Activated T-cell treated with anti-CD3 and anti-CD28 coated beads for 24 hours (primary cell): ENCODE data around the gene TTBK1.
A peak's percentile ranks its signal among the peaks of the same experiment; 100 is the strongest.

Source experiments
- DNase-seq: peaks from one replicate; pipeline ENCODE4 v3.0.0-alpha.2; 2020; ENCODE audit warnings: low read depth

TTBK1 gene

DNA sequence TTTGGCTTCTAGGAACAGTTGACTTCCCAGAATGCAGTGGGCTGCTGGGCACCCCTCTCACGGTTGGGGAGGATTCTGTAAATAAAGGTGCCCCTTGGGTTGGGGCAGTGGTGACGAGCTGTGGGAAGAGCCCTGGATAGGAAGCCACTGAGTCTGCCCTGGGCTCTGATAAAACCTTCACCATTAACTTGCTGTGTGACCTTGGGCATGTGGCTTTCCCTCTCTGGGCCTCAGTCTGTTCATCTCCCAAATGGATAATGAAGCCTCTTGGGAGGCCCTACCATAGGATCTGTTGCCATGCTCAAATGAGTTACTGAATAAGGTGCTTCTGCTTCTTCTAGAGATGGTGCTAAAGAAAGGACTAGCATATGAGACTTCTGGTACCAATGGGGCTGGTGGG lies 61.6 kb downstream of the TTBK1 start:
- no peak for DNase-seq

DNA sequence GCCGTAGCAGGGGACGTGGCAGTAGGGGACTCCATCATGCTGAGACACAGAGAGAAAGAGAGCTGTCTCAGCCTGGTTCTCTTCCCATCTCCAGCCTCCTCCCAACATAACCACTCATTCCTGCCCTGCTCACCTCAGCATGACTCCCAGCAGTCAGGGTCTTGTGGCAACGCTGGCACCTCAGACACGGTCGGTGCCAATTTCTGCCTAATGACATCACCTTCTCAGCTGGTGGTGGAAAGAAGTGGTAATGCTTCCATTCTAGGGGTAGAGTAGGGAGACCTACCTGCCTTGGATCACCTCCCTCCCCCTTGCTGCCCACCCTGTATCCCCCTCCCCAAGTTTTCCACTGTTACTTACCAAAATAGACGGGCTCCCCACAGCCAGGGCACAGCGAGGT lies 62.8 kb downstream of the TTBK1 start:
- no peak for DNase-seq

DNA sequence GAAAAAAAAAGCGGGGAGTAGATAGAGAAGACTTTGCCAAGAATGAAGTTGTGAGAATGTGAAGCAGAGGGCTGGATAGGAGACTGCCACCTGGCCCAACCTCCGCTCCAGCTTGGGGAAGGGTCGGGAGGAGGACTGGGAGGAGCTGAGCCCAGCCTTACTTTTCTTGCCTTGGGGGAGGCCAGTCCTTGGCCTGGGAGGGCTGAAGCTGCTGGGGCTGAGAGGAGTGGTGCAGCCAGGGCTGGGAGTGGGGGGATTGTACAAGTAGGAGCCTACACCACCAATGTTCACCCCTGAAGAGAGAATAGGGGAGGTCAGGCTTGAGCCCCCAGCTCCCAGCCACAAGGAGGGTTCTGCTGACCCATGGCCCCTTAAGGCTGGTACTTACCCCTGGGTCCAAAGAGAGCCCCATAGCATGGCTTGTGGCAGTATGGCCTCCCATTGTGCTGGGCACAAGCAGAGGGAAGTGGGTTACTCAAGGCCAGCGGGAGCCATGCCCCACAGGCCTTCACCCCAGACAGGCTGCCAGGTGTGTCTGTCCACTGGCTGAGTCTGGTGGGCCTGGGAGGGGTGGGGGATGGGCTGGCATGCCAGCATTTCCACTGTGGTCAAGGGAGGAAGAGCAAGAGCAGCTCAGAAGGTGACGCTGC lies 64.3 kb downstream of the TTBK1 start:
- no peak for DNase-seq

DNA sequence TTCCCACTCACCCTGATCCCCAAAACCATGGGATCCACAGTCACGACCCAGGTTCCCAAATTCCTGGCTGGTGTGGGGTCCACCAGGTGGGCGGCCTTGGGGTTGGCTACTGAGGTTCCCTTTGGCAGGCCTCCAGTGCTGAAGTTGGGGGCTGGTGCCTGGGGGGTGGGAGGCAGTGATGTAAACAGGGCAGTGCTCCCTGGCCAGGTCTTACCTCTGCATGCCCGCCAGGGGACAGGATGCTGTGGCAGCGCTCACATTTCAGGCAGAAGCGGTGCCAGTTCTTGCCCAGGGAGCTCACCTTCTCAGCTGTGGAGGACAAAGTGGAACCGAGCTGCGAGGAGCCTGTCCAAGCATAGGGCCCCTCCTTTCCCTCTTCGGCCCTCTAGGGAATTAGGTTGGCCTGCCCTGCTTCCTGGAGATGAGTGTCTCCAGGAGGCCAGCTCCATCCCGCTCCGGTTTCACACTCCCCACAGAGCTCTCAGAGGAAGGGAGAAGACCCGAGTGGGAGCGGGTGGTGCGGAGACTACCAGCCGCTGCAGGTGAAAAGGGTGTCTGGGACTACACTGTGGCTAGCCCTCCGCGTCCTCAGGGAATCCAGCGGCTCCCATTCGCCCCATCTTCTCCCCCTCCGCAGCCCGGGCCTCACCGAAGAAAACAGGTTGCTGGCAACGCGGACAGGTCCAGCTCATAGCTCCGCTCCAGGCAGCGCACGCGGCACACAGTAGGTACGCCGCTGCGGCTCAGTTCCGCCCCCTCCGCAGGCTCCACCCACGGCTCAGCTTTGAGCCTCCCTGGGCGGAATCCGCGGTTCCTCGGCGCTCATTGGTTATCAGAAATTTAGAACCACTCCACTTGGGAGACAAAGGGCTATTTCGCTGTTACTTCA lies 65.1 kb downstream of the TTBK1 start, which contains the start of gene CRIP3:
TSS of gene CRIP3 (minus strand) at position 726 of the 889 bp plus-strand sequence. CDS start at position 692, 34 bp downstream.
- DNase-seq: peak; percentile 36

DNA sequence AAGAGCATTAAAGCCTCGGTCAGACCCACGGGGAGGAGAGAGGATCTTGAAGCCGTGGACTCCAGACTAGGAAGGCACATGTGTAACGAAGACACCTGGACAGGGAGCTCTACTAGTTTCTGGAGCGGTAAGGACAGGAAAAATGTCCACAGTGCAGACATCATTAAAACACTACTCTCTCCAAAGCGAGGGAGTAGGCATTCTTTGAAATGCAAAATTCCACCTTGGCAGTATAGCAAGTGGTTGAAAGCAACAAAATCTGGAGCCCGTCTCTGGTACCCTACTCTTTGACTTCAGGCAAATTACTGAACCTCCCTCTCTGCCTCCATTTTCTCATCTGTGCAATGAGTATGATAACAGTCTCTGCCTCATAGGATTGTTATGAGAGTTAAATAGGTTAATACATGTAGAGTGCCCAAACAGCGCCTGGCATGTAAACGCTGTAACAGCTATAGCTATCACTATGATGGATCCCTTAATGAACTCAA lies 65.8 kb downstream of the TTBK1 start:
- DNase-seq: no peak

DNA sequence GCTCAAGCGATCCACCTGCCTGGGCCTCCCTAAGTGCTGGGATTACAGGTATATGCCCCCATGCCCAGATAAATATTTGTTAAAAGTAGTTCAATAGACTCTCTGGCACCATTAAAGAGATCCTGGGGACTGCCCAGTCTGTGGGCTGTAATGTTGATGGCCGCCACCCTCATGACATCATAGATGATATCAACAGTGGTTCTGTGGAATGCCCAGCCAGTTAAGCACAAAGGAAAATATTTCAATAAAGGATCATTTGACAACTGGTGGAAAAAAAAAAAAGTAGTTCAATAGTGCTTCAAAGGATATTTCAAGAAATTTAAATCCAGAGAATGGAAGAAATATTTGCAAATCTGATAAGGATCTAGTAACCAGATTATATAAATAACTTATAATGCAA lies 66.9 kb downstream of the TTBK1 start:
- DNase-seq: no peak

DNA sequence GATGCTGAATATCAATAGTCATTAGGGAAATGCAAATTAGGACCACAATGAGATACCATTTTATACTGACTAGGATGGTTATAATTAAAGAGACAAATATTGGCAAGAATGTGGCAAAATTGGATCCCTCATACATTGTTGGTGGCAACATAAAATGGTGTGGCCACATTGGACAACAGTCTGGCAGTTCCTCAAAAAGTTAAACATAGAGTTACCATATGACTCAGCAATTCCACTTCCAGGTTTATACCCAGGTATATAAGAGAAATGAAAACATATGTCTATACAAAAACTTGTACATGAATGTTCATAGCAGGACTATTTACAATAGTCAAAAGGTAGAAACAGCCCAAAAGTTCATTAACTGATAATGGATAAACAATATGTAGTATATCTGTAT lies 67.3 kb downstream of the TTBK1 start:
- DNase-seq: no peak

DNA sequence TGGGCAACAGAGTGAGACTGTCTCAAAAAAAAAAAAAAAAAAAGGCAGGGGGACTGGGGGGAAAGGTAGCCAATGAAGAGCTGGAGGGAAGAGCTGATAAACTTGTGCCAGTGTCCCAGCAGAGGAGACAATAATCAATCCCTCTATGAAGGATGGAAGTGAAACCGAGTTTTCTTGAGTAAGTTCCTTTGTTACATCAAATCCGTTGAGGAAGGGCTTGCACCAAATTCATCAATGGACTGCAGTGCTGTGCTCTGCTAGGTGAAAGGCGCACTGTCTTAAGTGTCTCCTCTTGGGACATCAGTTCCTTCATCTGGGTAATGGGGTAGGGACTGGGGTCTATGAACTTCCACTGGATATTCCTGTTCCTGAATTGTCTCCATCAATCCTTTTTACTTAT lies 68.4 kb downstream of the TTBK1 start:
- DNase-seq: no peak

DNA sequence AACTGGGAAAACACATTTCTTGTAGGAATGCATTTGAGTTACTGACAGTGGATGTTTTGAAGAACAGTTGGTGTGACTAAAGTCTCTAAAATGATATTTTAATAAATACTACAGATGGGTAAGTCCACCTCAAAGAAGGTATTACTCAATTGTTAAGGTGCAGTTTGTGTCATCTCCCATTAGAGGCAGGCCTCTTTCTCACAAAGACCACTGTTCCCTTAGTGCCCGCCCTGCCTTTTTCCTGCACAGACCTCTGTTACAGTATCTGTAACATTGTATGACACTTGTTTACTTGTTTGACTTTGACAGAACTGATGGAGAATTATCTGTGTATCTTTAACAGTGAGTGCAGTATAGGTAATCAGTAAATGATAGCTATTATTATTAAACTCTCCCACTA lies 70.5 kb downstream of the TTBK1 start:
- no peak for DNase-seq

DNA sequence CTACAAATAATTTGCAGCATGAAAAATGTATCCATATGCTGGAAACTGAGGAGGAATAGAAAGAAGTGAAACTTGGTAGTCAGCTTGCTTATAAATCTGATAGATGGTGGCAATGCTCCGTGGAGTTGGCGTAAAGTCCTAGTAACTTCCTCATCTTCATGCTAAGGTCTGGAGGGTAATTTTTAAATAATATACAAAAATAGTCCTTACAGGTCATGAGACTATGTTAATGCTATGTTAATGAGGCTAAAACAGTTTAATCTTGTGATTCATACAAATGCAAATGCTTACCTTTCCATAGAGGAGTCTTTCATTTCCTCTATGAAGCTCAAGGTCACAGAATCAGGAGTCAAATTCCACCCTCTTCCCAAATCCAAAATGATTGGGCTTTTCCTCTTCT lies 74.7 kb downstream of the TTBK1 start:
- DNase-seq: no peak

DNA sequence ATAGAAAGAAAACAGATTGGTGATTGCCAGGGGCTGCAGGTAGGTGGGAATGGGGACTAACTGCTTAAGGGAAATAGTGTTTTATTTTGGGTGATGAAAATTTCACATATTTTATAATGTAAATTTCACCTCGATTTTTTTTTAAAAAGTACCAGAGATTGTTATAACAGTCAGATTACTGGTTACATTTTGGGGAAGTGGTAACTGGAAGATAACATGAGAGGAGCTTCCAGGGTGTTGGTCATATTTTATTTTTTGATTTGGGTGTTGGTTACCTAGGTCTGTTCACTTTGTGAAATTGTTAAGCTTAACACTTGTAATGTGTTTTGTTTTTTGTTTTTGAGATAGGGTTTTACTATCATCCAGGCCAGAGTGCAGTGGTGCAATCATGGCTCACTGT lies 82.6 kb downstream of the TTBK1 start:
- no peak for DNase-seq

DNA sequence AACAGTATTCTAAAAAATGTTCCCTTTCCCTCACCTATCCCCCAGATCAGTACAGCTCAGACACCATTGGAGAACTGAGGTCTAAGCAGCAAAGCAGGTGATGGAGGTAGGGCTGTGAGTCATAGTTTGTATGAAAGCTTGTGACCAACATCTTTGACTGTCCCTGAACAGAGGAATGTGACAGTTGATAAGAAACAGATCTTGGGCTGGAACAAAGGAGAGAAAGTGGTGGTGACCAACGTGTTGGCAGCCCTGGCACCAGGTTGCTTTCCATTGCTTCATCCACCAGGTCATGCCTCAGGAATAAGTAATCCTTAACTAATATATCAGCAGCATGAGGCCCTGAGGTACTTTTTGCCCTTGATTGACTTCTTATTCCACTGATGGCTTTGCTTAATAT lies 85.2 kb downstream of the TTBK1 start:
- no peak for DNase-seq

DNA sequence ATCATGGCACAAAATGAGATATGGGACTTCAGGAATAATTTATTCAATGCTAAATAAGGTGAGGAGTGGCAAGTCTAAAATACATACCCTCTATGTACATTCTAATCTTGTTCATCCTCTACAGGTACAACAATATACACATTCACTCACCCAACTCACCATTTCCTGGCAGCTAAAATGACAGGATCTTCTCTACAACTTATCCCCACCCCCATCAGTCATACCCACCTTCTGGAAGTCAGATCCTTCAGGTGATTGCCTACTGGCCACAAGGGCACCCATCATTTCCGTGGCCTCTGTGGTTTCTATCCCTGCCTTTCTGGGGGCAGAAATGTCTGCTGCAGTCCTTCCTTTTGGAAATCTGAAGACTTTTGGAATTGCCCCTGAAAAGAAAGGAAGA lies 88.2 kb downstream of the TTBK1 start:
- no peak for DNase-seq

DNA sequence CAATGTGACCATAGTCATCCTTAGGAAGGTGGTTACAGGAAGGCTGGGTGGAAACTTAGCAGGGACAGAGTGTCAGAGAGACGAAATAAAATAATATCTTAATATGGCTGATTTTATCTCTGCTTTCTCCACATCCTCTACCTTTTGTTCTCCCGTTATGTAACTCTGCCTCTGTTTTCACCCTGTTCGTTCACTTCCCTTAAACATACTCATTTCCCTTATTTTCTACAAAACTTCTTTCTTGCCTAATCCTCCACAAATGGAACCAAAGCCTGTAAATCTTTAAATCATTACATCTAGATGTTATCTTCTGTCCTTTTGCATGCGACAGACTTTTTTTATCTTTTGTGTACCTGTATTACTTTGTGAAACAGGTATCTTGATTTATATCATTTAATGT lies 88.6 kb downstream of the TTBK1 start:
- DNase-seq: no peak

DNA sequence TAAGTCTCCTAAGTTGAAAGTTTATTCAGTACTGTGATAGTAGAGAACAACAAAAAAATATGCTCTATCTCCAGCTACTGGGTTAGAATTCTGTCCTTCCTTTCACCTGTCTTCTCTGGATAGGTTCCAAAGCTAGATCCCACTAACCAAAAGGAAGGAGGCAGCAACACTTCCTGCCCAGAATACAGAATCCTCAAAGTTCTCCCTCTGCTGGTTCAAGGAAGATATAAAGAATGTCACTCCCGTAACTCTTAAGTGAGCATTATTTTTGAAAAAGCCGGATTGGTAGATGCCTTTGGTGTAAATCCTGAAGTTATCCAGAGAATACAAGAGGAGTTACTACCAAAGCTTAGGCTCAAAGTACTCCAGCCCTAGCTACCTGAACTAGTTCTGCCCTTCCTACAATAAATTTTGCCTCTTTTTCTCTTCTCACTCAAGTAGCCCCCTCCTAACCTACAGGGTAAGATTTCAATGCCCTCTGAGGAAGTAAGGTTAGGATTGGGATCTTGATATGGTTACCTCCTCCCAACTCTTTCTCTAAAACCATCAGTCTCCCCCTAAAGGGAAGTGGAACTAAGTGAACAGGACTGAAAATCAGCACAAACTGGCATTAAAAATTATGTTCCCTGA lies 91.3 kb downstream of the TTBK1 start:
- DNase-seq: no peak

DNA sequence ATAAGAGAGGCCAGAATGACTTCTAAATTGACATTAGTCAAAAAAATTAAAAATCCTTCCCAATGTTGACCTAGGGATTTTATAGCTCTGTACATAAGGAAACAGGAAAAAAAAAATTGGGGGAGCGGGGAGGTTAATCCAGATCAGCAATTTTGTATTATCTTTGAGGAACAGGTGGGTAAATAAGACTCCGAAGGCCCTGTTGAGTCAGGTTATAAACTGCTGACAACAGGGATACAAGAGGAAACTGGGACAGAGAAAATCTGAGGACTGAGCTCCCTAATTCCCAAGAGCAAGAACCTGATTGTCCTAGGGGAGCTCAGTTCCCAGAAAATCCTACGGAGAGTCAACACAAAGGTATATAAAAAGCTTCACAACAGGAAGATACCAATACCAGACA lies 92.2 kb downstream of the TTBK1 start:
- no peak for DNase-seq

DNA sequence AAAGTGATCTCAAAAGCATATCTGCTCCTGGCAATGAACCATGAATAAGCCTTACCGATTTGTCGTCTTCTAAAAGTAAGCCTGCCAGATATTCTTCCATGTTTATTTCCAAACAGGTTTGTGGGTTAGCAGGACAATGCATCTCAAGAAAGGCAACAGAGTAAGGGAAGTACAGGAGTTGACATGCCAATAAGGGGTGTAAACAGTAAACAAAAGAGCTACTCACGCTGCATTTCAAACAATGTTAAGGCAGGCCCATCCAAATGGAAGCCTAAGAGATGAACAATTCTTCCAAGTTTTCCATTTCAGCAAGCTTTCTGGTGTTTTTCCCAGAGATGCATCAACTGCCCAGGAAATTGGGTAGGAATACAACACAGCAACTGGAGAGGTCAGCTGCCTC lies 93.1 kb downstream of the TTBK1 start:
- DNase-seq: no peak
